Spinal cord (tissue), 10 donors: Measurements from ENCODE around the gene TRABD. TPM values are rescaled to one million over a fixed set of nuclear protein-coding genes. Genes with fewer than 3 reads are reported as not detected.
"Not testable (repeated sequence)": the region's sequence is repeated elsewhere in the genome, so short reads cannot be mapped to it uniquely, and the experiment has no call there.

Experiments used
- DNase-seq, 6 donors: peaks; one replicate each; pipeline versions ENCODE4 v3.0.0 to v3.0.0-alpha.2; 2013 to 2015; ENCODE audit warnings: low spot score in 6 of 6, low read depth in 4 of 6
- H3K27ac ChIP-seq: one replicate; pipeline ENCODE4 v1.5.1; 2013; ENCODE audit warnings: low read depth, low read length, control low read depth
- H3K27me3 ChIP-seq: one replicate; pipeline ENCODE4 v1.6.1; 2013; ENCODE audit warnings: low read length; ENCODE audit not compliant: control insufficient read depth, insufficient read depth
- H3K36me3 ChIP-seq: one replicate; pipeline ENCODE4 v1.6.1; 2013; ENCODE audit warnings: low read length; ENCODE audit not compliant: control insufficient read depth, insufficient read depth
- H3K4me1 ChIP-seq: one replicate; pipeline ENCODE4 v1.6.1; 2013; ENCODE audit warnings: low read length; ENCODE audit not compliant: control insufficient read depth, insufficient read depth
- H3K4me3 ChIP-seq: one replicate; pipeline ENCODE4 v1.5.1; 2013; ENCODE audit warnings: low read depth, low read length, control low read depth
- H3K9me3 ChIP-seq: one replicate; pipeline ENCODE4 v1.6.1; 2013; ENCODE audit warnings: low read length; ENCODE audit not compliant: control insufficient read depth, insufficient read depth
- WGBS: methylation state at CpG from one replicate; pipeline ENCODE4 v1.1.5; 2013; ENCODE audit warnings: missing lambda C conversion rate; ENCODE audit not compliant: insufficient coverage; 5-methylcytosine and 5-hydroxymethylcytosine counted together
- polyA plus RNA-seq, 2 donors: library from polyadenylated mRNA; unstranded; fragments of 120-200 nt; gene quantifications; one replicate each; pipeline ENCODE4 v1.2.1, GENCODE V29; 2013; ENCODE audit not compliant: insufficient read length in 2 of 2
- total RNA-seq, 2 donors: library from RNA; depleted of rRNA in 1 of 2; stranded (reverse); fragments of 120-200 nt in 1 of 2; fragments of >200 nt in 1 of 2; gene quantifications; one replicate each; pipeline versions ENCODE4 v1.2.3 to v1.2.4, GENCODE V29; 2013 to 2014
- donor health status: healthy.

TRABD gene
- total and polyA plus RNA-seq, 4 donors = 5.4 to 34.7 (median 21.7) TPM

DNA sequence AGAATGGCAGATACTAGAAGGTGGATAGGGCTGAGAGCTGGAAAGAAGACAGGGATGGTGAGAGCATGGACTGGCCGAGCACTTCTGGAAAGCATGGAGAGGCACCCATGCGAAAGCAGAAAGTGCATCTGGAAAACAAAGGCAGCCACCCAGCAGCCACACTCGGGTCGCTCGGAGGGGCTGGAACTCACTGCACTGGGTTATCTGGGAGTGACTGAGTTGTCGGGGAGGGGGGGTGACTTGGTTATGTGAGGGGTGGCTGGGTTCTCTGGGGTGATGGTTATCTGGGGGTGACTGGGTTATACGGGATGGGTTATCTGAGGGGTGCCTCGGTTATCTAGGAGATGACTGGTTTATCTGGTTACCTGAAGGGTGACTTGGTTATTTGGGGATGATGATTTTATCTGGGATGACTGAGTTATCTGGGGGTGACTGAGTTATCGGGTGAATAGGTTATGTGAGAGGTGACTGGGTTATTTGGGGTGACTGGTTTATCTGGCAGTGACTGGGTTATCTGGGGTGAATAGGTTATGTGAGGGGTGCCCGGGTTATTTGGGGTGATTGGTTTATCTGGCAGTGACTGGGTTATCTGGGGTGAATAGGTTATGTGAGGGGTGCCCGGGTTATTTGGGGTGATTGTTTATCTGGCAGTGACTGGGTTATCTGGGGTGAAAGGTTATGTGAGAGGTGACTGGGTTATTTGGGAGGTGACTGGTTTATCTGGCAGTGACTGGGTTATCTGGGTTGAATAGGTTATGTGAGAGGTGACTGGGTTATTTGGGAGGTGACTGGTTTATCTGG is 17.8 kb upstream of the TRABD start:
- no peak for DNase-seq
- H3K27ac ChIP-seq = no peak overlapping the region
- H3K9me3 ChIP-seq = no peaks in the 10 kb centered on the region
- H3K4me1 ChIP-seq = peaks cover 20% of the 10 kb centered on the region
- H3K4me3 ChIP-seq = no peak overlapping the region
- peaks cover 8% of the 10 kb centered on the region for H3K36me3 ChIP-seq
- 61% methylated on average over 11 of the region's 11 CpGs for WGBS
- H3K27me3 ChIP-seq = peaks cover 6% of the 10 kb centered on the region

DNA sequence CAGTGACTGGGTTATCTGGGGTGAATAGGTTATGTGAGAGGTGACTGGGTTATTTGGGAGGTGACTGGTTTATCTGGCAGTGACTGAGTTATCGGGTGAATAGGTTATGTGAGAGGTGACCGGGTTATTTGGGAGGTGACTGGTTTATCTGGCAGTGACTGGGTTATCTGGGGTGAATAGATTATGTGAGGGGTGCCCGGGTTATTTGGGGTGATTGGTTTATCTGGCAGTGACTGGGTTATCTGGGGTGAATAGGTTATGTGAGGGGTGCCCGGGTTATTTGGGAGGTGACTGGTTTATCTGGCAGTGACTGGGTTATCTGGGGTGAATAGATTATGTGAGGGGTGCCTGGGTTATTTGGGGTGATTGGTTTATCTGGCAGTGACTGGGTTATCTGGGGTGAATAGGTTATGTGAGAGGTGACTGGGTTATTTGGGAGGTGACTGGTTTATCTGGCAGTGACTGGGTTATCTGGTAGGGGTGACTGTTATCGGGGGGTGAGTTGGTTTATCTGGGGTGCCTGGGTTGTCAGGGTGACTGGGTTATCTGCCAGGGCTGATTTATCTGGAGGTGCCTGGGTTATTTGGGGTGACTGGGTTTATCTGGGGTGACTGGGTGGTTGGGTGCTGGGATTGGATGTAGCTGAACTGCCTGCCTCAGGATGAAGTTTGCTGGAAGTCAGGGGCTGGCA is 17.1 kb upstream of the TRABD start:
- 85% methylated on average over 4 of the region's 5 CpGs for whole genome bisulfite sequencing
- not testable (repeated sequence) for H3K4me3 ChIP-seq, H3K27ac ChIP-seq, H3K9me3 ChIP-seq, DNase-seq, H3K27me3 ChIP-seq
- Histone ChIP-seq H3K4me1 (peaks cover 25% of the 10 kb centered on the region), H3K36me3 (peaks cover 13% of the 10 kb centered on the region)

DNA sequence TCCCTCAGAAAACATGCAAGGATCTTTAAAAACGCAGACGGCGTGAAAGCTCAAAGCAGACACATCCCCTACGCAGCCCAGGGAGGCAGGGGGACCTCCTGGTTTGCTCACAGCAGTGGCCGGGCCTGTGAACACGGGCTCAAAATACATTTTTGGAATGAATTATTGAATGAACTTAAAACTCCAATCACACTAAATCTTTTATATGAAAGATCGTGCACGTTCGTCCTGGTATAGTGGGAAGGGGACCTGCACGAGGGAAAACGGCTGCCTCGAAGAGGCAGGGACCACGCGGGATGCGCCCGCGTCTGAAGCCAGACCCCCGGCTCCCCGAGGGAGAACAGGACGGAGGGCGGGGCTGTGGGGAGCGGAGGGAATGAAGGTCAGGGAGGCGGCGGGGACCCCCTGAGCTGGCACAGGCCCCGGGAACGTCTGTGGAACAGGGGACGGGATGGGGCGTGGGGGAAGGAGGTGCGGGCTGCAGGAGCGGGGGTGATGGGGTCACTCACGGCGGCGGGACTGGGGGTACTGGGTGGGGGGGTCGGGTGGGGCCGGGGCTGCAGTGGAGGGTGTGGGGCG is 16.4 kb upstream of the TRABD start:
- peak in 2 of 6 donors; percentile 29 to 45 for DNase-seq

DNA sequence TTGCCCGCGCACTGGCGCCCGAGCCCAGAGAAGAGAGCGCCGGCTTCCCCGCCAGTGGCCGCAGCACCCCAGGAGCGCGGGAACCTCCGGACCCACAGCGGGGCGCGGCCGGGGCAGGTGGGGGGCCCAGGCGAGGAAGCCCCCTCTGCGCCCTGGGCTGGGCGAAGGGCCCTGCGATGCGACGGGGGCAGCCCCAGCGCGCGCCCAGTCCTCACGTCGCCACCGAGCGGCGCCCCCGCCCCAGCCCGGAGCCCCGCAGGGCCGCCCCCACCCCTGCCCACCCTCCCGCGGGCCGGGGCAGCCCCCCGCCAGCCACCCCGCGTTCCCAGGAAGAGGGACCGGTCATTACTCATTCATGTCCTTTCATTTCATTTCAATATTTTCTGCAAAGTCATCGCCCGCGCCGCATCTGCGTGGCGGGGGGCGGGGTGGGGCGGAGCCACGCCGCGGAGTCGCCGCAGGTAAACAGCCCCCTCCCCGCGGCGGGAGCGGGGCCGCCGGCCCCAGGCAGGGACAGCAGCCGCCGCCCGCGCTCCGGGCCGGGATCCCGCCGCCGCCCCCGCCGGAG is 15.9 kb upstream of the TRABD start:
- peaks cover 23% of the 10 kb centered on the region for H3K36me3 ChIP-seq
- H3K27ac ChIP-seq = no peak overlapping the region
- H3K9me3 ChIP-seq = no peaks in the 10 kb centered on the region
- peak in 2 of 6 donors; percentile 53 to 77 for DNase-seq
- no peak overlapping the region for H3K4me3 ChIP-seq
- peaks cover 6% of the 10 kb centered on the region for H3K27me3 ChIP-seq
- peaks cover 33% of the 10 kb centered on the region for H3K4me1 ChIP-seq
- 0% methylated on average over 62 of the region's 70 CpGs for WGBS

More for the DNA sequence above, 16.4 kb upstream of the TRABD start:
- H3K27me3 ChIP-seq = peaks cover 6% of the 10 kb centered on the region
- peaks cover 28% of the 10 kb centered on the region for H3K4me1 ChIP-seq
- no peaks in the 10 kb centered on the region for H3K9me3 ChIP-seq
- no peak overlapping the region for H3K27ac ChIP-seq
- WGBS = 3% methylated on average over 26 of the region's 36 CpGs
- no peak overlapping the region for H3K4me3 ChIP-seq
- H3K36me3 ChIP-seq = peaks cover 19% of the 10 kb centered on the region

DNA sequence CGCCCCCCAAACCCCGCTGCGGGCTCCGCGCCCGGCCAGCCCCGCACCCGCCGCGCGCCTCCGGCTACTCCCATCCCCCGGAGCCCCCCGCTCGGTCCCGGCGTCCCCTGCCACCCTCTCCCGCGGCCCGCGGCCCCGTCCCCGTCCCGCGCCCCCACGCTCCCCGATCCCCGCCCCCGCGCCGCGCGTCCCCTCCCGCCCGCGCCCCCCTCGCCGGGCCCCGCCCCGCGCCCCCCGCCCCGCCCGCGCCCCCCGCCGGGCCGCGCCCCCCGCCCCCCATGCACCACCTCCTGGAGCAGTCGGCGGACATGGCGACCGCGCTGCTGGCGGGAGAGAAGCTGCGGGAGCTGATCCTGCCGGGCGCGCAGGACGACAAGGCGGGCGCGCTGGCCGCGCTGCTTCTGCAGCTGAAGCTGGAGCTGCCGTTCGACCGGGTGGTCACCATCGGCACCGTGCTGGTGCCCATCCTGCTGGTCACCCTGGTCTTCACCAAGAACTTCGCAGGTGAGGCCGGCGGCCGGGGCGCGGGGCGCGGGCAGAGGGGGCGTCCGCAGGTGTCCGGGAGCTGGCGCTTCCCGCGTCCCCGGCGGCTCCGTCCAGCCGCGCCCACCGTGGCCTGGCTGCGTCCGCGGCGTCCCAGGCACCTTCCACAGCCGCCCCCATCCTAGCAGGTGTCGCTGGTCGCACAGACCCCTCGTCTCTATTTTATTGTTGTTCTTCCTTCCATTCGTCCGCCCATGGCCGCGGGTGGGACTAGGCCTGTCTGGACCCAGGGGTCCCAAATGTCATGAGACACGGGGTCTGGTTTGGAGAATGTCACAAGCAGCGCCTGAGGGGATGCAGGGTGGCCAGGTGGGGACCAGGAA is 15.0 kb upstream of the TRABD start, which contains the start of gene PANX2:
PANX2 (plus strand) TSS at position 279 of the 866 bp plus-strand sequence; CDS start at position 279, 0 bp downstream.
- H3K36me3 ChIP-seq = peaks cover 30% of the 10 kb centered on the region
- DNase-seq = peak in 2 of 6 donors; percentile 63 to 67
- peaks cover 33% of the 10 kb centered on the region for H3K4me1 ChIP-seq
- peak within 1 kb of the TSS; percentile 32 for H3K4me3 ChIP-seq
- 3% methylated on average over 77 of the region's 105 CpGs for WGBS
- H3K27me3 ChIP-seq = peaks cover 6% of the 10 kb centered on the region
- H3K27ac ChIP-seq = no peak within 1 kb of the TSS
- no peaks in the 10 kb centered on the region for H3K9me3 ChIP-seq

DNA sequence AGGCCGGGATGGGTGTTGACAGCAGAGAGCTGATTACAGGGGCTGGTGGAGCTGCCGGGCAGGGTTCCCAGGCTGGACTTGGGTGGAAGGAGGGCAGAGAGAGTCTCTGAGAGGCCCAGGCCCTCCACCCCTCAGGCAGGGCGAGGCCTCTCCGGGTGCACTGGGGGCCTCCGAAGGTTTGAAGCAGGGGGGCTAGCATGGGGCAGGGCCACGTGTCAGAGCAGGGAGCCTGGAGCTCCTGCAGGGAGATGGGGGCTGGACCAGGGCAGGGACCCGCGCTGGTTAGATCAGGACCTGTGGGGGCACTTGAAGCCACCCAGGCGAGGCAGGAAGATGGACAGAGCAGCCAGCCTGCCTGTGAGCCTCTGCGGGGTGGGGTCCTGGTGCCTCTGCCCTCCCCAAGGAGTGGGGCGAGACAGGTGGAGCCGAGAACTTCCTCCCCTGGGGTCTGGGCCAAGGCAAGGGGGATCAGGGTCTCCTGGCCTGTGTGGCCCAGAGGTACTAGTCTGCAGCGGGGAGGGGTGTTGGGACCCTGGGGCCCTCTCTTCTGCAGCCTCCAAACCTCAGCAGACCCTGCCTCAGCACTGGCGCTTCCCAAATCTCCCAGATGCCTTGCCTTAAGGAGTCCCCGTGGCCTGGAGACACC is 14.3 kb upstream of the TRABD start:
- Histone ChIP-seq H3K36me3 (peaks cover 38% of the 10 kb centered on the region), H3K27me3 (peaks cover 6% of the 10 kb centered on the region), H3K9me3 (no peaks in the 10 kb centered on the region), H3K27ac (no peak overlapping the region), H3K4me3 (peak overlapping the region; percentile 32), H3K4me1 (peaks cover 33% of the 10 kb centered on the region)
- no peak for DNase-seq
- WGBS = 53% methylated on average over 13 of the region's 15 CpGs

DNA sequence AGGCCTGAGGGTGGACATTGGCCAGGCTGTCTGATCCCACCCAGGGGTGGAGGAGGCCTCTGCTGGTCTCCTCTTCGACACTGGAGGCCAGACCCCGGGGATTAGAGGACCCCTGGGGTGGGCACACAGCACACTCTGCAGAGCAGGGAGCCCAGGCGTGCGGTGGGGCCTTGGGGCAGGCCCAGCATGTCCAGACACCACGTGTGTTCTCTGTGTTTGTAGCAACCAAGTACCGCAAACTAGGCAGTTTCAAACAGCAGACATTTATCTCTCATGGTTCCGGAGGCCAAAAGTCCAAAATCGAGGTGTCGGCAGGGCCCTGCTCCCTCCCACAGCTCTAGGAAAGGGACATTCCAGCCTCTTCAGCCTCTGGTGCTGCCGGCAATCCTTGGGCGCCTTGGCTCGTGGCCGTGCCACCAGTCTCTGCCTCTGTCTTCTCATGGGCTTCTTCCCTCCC is 13.7 kb upstream of the TRABD start:
- peaks cover 33% of the 10 kb centered on the region for H3K4me1 ChIP-seq
- WGBS = 81% methylated on average over 8 of the region's 13 CpGs
- no peaks in the 10 kb centered on the region for H3K9me3 ChIP-seq
- H3K27me3 ChIP-seq = peaks cover 6% of the 10 kb centered on the region
- no peak overlapping the region for H3K4me3 ChIP-seq
- peaks cover 43% of the 10 kb centered on the region for H3K36me3 ChIP-seq
- DNase-seq = no peak
- no peak overlapping the region for H3K27ac ChIP-seq

DNA sequence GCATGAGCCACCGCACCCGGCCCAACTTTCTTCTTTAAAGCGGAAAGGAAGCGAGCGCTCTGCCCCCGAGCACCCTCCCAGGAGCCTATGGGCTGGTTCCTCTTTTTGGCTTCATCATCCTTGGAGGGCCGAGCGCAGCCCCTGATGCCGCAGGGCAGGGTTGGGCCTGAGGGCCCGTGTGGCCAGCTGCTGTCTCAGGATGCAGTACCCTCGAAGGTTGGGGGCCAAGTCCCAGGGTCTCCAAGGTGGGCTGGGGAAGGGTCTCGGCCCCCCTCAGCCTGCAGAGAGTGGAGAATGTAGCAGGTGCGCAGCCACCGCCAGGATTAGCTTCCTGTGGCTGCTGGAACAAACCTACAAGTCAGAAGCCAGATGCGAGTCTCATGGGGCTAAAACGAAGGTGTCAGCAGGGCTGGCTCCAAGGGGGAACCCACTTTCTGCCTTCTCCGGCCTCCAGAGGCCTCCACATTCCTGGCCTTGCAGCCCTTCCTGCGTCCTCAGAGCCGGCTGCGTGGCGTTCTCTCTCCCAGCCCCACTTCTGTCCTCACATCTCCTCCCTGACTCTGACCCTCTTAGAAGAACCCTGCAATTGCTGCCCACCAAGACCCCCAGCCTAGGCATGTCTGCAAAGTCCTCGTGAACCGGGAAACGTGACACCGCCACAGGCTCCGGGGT is 12.3 kb upstream of the TRABD start:
- peaks cover 6% of the 10 kb centered on the region for H3K27me3 ChIP-seq
- H3K36me3 ChIP-seq = peaks cover 56% of the 10 kb centered on the region
- no peak overlapping the region for H3K27ac ChIP-seq
- H3K4me1 ChIP-seq = peaks cover 33% of the 10 kb centered on the region
- H3K9me3 ChIP-seq = no peaks in the 10 kb centered on the region
- no peak for DNase-seq
- WGBS = 85% methylated on average over 24 of the region's 26 CpGs
- no peak overlapping the region for H3K4me3 ChIP-seq
